CD4-positive, alpha-beta T cell (primary cell): ENCODE data around the gene SNAP47. TPM values are rescaled to one million over a fixed set of nuclear protein-coding genes. Genes with fewer than 3 reads are reported as not detected.

Experiments
- ATAC-seq: fragments of 200-7000 bp; cut with Tn5 transposase; one replicate; pipeline ENCODE4 v1.10.0; 2022; ENCODE audit warnings: mild to moderate bottlenecking; ENCODE audit not compliant: poor library complexity
- CTCF ChIA-PET: fragments of 350-600 bp; sonication (Branson Sonifier 250); formaldehyde crosslinking; loops from one replicate; lab custom pipeline; 2021; ENCODE audit warnings: antibody characterized with exemption, inconsistent platforms; lab: Charles Lee
- POLR2A ChIA-PET: fragments of 350-600 bp; sonication (Branson Sonifier 250); formaldehyde crosslinking; loops from one replicate; lab custom pipeline; 2021; ENCODE audit warnings: antibody characterized with exemption, inconsistent platforms; lab: Charles Lee
- DNase-seq, 14 experiments: peaks; one replicate each; pipeline ENCODE4 v3.0.0-alpha.2; 2013 to 2020; ENCODE audit warnings: mixed read lengths in 2 of 14
- H3K27ac ChIP-seq, 2 donors: one replicate each; pipeline versions ENCODE4 v1.5.1 to v1.7.0; 2013; ENCODE audit warnings: low read length in 2 of 2, low read depth in 1 of 2, mild to moderate bottlenecking in 1 of 2
- H3K27me3 ChIP-seq, 2 experiments: 1 replicate in 1 of 2; 2 replicates in 1 of 2; pipeline versions ENCODE4 v1.6.1 to v1.7.0; 2013; ENCODE audit warnings: low read length in 2 of 2, control low read depth in 1 of 2, mild to moderate bottlenecking in 1 of 2, moderate library complexity in 1 of 2; ENCODE audit not compliant: insufficient read depth in 2 of 2, control insufficient read depth in 1 of 2
- H3K36me3 ChIP-seq: one replicate; pipeline ENCODE4 v1.6.1; 2013; ENCODE audit warnings: low read length, control low read depth; ENCODE audit not compliant: insufficient read depth
- H3K4me1 ChIP-seq: one replicate; pipeline ENCODE4 v1.6.1; 2013; ENCODE audit warnings: low read length, control low read depth; ENCODE audit not compliant: insufficient read depth
- H3K4me3 ChIP-seq: one replicate; pipeline ENCODE4 v1.5.1; 2013; ENCODE audit warnings: mild to moderate bottlenecking, low read length, moderate library complexity
- H3K9me3 ChIP-seq, 2 experiments: 1 replicate in 1 of 2; 2 replicates in 1 of 2; pipeline versions ENCODE4 v1.6.1 to v1.7.0; 2013; ENCODE audit warnings: low read length in 2 of 2, mild to moderate bottlenecking in 2 of 2, control low read depth in 1 of 2, moderate library complexity in 1 of 2; ENCODE audit not compliant: control insufficient read depth in 1 of 2, insufficient read depth in 1 of 2
- H3K27ac Mint-ChIP-seq: one replicate; pipeline ENCODE4 v1.8.0; 2020; ENCODE audit warnings: mixed read lengths
- H3K27me3 Mint-ChIP-seq: one replicate; pipeline ENCODE4 v1.8.0; 2021; ENCODE audit warnings: mixed read lengths
- H3K36me3 Mint-ChIP-seq: one replicate; pipeline ENCODE4 v1.8.0; 2021; ENCODE audit warnings: low read depth, mixed read lengths
- H3K4me1 Mint-ChIP-seq: one replicate; pipeline ENCODE4 v1.8.0; 2021; ENCODE audit warnings: low read depth, mixed read lengths
- H3K4me3 Mint-ChIP-seq: one replicate; pipeline ENCODE4 v1.8.0; 2020; ENCODE audit warnings: mild to moderate bottlenecking, mixed read lengths
- H3K9me3 Mint-ChIP-seq: one replicate; pipeline ENCODE4 v1.8.0; 2020; ENCODE audit warnings: mixed read lengths
- intact Hi-C, 2 experiments: fragments of 100-400 bp; cut with DNase I in 1 of 2; cut with micrococcal nuclease in 1 of 2; formaldehyde crosslinking; loops; one replicate each; pipeline versions ENCODE4 v1.15.1 to v1.9.0; 2023 to 2025; cut with DNase I, micrococcal nuclease
- total RNA-seq, 174 experiments: library from RNA in 2 of 174; stranded (reverse) in 2 of 174; gene quantifications; one replicate each; pipeline ENCODE4 v1.2.3 and lab custom pipeline; 2021 to 2026
- TF ChIP-seq, protein P1 (sequence below): fragments of 200-600 bp; IDR thresholded peaks from one replicate; pipeline ENCODE4 v1.8.0; 2022; ENCODE audit warnings: antibody characterized with exemption, mild to moderate bottlenecking

The SNAP47 gene
- total RNA-seq, 2 experiments from 2014 or later, result 12.8 to 14.0 TPM

DNA sequence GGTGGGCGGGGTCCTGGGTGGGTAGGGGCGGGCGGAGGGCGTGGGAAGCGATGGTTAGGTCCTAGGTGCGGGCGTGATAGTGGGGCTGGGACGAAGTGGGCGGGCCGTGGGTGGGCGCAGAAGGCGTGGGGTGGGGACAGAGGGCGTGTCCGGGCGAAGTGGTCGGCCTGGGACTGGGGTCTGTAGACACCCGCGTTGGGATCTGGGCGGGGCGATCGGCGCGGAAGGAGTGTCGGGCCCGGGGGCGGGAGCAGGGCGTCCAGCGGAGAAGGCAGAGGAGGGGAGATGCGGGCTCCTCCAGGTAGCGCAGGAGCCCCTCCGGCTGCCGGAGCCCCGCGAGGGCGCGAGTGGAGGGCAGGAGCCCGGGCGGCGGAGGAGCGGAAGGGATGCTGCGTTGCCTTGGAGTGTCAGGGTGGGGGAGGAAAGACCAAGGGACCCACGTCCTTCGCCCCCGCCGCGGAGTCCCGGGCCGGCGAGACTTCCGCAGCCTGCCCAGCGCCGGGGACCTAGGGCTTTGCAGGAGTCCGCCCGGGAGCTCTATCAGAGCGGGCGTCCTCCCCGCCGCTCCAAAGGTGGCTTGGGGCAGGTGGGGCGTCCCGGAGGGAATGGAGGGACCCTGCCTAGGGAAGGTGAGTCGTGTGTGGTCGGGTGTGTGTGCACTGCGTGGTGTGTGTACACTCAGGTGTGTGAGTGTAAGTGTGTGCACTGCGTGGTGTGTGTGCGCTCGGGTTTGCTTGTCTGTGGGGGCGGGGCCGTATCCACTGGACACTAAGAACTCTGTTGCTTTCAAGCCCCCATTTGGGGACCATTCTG, 53.2 kb downstream of the SNAP47 start:
- Histone ChIP-seq H3K9me3 (no peaks in the 10 kb centered on the region), H3K4me3 (peak overlapping the region; percentile 74), H3K27me3 (no peaks in the 10 kb centered on the region), H3K36me3 (no peaks in the 10 kb centered on the region), H3K27ac (peak overlapping the region; percentile 15 to 34), H3K4me1 (peaks cover 39% of the 10 kb centered on the region)
- Mint-ChIP-seq H3K36me3 (no peaks in the 10 kb centered on the region), H3K4me1 (peaks cover 34% of the 10 kb centered on the region), H3K4me3 (peak overlapping the region; percentile 89), H3K27ac (peak overlapping the region; percentile 82), H3K9me3 (no peaks in the 10 kb centered on the region), H3K27me3 (no peaks in the 10 kb centered on the region)
- intact Hi-C loops, result loop anchor here (1.0 to 10.0 kb wide), 8 partner anchors 26 to 1839 kb away; partner anchors contain the start of genes ARF1 (in 2 of the 2), IBA57 (in 1 of the 2), TAF5L (in 1 of the 2) and TRIM11 (in 1 of the 2)
- DNase-seq, result no peak
- TF ChIP-seq, protein P1, sequence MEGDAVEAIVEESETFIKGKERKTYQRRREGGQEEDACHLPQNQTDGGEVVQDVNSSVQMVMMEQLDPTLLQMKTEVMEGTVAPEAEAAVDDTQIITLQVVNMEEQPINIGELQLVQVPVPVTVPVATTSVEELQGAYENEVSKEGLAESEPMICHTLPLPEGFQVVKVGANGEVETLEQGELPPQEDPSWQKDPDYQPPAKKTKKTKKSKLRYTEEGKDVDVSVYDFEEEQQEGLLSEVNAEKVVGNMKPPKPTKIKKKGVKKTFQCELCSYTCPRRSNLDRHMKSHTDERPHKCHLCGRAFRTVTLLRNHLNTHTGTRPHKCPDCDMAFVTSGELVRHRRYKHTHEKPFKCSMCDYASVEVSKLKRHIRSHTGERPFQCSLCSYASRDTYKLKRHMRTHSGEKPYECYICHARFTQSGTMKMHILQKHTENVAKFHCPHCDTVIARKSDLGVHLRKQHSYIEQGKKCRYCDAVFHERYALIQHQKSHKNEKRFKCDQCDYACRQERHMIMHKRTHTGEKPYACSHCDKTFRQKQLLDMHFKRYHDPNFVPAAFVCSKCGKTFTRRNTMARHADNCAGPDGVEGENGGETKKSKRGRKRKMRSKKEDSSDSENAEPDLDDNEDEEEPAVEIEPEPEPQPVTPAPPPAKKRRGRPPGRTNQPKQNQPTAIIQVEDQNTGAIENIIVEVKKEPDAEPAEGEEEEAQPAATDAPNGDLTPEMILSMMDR, result no peak
- CTCF ChIA-PET, result interaction anchor here (1.2 kb wide), 2 partner anchors 22 to 26 kb away, joined by 5 to 6 read pairs; no protein-coding TSS in a partner anchor
- peak; percentile 57 for ATAC-seq
- POLR2A ChIA-PET, result interaction anchor here (0.6 to 1.9 kb wide), 11 partner anchors 13 to 377 kb away, joined by 3 to 37 read pairs (median 4); partner anchors contain the start of genes ARF1 and IBA57

DNA sequence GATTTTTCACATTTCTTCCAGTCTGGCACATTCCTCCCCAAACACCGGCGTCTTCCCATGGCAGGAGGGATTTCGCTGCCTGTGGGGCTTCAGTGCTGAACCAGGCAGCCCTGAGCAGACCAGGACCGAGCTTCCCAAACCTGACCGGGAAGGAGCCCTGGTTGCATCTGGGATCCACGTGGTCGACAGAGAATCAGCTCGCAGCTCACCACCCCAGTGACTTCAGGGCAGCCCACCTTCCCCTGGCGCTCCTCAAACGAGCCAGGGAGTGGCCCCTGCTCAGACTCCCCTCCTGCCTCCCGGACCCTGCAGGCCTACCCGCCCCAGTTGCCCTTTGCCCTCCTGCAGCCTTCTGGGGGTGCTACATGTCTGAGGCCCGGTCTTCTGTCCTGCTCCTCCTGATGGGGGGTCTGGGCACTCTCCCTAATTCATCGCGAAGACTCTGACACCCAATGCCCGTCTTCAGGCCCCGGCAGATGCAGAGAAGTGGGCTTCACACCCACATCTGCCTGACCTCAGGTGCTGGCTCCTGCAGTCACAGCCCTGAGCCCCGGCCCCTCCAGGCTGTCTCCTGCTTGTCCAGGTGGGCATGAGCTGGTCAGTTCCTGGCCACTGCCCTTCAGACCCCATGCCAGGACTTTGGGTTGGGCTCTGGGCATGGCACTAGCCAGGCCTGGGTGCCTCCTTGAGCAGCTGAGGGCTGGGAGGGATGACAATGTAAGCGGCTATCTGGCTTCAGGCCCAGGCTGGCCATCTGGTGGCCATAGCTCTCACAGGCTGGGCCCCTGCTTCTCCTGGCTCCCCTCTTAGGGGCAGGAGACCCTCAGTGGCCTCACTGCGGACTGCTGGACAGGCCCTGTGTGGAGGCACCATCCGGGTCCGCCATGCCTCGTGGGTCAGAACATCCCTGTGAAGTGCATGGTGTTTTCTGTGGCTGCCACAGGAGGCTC, 54.1 kb downstream of the SNAP47 start:
- intact Hi-C loops, result loop anchor here (2.0 to 10.0 kb wide), 7 partner anchors 27 to 1838 kb away; partner anchors contain the start of genes ARF1 (in 1 of the 2), IBA57 (in 1 of the 2), TAF5L (in 1 of the 2) and TRIM11 (in 1 of the 2)
- Mint-ChIP-seq H3K36me3 (no peaks in the 10 kb centered on the region), H3K27me3 (no peaks in the 10 kb centered on the region), H3K27ac (peak overlapping the region; percentile 82), H3K4me1 (peaks cover 34% of the 10 kb centered on the region), H3K4me3 (peak overlapping the region; percentile 89), H3K9me3 (no peaks in the 10 kb centered on the region)
- POLR2A ChIA-PET, result interaction anchor here (1.9 kb wide), 1 partner anchor 24 kb away, joined by 37 read pairs; no protein-coding TSS in a partner anchor
- no peaks in the 10 kb centered on the region for H3K36me3 ChIP-seq
- DNase-seq (peak in 1 of 14 experiments; percentile 41), ATAC-seq (no peak)
- peak overlapping the region in 1 of 2 donors; percentile 15 for H3K27ac ChIP-seq
- peak overlapping the region; percentile 74 for H3K4me3 ChIP-seq
- no peaks in the 10 kb centered on the region for H3K27me3 ChIP-seq
- peaks cover 39% of the 10 kb centered on the region for H3K4me1 ChIP-seq
- H3K9me3 ChIP-seq, result no peaks in the 10 kb centered on the region
- CTCF ChIA-PET, result no interaction called here
- TF ChIP-seq, protein P1, result no peak

GRCh38 chr1:227790034-227790400, 54.8 kb downstream of the SNAP47 start:
- Histone ChIP-seq H3K9me3 (no peaks in the 10 kb centered on the region), H3K36me3 (no peaks in the 10 kb centered on the region), H3K4me1 (peaks cover 39% of the 10 kb centered on the region), H3K4me3 (no peak overlapping the region), H3K27ac (no peak overlapping the region), H3K27me3 (no peaks in the 10 kb centered on the region)
- ATAC-seq (no peak), DNase-seq (no peak)
- intact Hi-C loops, result no loop called here
- TF ChIP-seq, protein P1, result no peak
- no peaks in the 10 kb centered on the region for H3K36me3 Mint-ChIP-seq
- peaks cover 34% of the 10 kb centered on the region for H3K4me1 Mint-ChIP-seq
- no peaks in the 10 kb centered on the region for H3K9me3 Mint-ChIP-seq
- ChIA-PET POLR2A (no interaction called here), CTCF (no interaction called here)
- no peak overlapping the region for H3K27ac Mint-ChIP-seq
- no peaks in the 10 kb centered on the region for H3K27me3 Mint-ChIP-seq
- no peak overlapping the region for H3K4me3 Mint-ChIP-seq
